GM18861 (cell line): ENCODE measurements around the gene LTK.

Source experiments
- ATAC-seq: cut with Tn5 transposase; IDR thresholded peaks from one replicate; pipeline ENCODE4 v1.9.1; 2021; ENCODE audit not compliant: unreplicated experiment

LTK gene

DNA sequence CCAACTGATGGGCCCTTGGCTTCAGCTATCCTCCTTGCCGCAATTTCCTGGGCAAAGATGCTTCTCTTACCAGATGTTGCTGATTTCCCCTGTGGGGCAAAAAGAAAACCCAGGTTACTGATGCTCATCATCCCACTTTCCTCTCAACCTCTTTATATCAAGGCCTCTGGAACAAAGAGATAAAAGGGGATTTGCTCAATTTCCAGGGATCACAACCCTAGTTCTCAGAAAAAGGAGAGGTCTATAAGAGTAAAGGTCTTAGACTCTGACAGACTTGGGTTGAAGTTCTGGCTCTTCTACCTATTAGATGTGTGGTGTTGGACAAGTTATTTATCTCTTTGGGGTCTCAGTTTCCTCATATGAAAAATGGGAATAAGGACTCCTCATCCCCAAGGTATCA, 21.9 kb upstream of the LTK start:
- no peak for ATAC-seq

DNA sequence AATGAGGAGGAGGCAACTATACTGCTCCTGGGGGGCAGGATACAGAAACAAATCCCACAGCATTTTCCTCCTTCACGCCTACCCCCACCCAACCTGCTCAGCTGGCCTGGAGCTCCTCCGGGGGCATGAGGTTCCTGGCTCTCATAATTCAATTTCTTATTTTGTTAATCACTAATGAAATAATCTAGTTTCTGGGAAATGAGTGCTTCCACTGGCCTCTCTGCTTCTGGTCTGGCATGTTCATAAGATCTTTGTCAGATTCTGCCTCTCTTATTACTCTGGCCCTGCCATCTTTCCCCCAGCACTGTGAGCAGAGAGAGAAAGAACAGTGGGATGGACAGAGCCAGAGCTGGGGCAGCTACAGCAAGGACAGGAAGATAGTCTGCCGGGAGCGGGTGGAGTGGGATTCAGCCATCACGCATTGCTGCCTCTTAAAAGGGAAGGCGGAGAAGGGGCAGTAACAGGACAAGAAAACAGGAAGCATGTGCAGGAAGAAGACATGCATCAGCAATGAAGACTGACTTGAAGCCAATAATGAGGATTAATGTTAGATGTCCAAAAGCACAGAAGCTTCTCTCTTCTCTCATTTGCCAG, 16.8 kb upstream of the LTK start:
- ATAC-seq, result no peak

DNA sequence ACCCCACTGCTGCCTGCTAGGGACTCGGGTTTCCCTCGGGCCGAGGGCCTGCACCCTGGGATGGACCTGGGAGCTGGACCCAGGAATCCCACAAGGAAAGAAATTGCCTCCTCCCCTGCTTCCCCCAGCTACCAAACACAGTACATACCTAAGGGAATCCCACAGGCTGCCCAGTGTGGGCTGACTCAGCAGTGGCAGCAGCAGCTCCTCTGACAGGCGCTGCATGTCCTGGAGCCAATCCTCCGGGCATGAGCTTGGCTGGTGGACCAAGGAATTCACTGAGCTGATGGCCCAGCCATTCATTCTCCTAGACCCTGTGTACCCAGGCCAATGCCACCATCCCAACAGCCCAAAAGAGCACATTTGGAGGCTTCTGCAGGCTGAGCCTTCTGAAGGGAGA, 9.5 kb upstream of the LTK start:
- ATAC-seq, result no peak

DNA sequence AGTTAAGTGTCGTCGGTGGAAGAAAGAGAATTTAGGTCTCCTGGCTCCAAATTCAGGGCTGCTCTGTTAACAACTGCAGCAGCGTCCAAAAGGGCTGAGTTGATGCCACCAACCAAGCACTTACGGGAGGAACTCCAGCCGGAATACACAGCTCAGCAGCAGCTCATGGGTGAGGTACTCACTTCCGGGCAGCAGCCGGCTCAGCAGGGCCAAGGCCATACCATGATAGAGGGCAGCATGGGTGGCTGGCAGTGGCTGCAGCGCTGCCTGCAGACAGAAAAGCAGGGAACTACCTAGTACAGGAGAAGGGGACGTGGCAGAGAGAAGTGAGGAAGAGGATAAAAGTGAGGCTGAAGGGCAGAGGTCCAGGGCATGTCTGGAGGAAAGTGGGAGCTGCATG, 8.0 kb upstream of the LTK start:
- ATAC-seq, result no peak

DNA sequence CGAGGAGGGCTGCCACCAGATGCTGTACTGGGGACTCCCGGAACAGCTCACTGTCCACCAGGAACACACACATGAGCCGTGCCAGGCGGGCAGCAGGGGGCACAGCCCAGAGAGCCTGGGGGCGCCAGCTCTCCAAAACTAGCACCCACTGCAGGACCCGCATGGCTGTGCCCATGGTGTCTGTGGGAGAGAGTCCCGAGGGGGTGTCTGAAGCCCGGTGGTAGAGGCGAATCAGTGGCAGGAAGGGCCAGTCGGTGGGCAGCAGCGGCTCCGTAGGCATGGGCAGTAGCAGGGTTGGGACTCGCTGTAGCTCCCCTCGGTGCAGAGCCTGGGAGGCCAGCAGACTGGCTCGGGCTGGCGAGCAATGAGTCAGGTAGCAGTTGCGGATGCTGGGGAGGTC, 7.0 kb upstream of the LTK start:
- no peak for ATAC-seq

DNA sequence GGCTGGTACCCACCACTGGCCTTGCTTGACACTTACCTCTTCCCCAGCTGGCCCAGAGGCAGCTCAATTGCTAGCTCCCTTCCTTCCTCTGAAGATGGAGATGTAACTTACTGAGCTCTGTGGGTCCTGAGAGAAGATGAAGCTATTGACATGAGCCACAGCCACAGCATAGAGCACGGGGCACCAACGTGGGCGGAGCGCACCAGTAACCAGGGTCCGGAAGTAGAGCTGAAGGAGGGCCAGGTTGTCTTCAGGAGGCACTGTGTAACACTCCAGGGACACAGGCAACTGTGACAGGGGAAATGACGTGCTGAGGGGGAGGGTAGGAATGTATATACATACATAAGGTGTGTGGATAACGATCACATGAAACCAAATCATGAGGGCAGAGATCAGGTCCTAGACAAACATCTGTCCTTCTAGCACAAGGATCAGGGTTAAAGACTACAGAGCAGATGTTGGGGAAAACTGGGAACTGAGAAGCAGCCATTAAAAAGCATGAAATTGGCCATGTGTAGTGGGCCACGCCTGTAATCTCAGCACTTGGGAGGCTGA, 4.3 kb upstream of the LTK start:
- ATAC-seq, result no peak

DNA sequence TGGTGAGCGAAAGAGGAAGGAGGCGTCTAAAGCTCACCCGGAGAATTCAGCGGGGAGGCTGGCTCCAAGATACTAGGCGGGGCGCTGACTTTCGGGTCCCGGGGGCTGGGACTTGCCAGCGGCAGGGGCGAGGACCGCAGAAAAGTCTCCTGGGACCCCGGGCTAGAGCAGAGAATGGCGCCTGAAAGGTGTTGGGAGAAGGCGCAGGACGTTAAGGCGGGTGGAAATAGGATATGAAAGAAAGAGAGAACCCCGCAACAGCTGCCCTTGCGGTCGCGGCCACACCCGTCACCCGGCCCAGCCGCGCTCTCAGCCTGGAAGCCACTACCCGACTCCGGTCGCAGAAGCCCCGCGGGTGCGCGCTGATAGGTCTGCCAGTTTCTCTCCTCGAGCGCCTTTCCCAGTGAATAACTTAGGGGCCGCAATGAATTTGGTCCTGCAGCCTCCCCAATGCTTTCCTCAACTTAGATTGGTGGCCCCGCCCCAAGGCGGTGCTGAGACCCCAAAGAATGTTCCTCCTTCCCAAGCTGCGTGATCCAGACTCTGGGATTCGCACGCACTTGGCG, 604 bp downstream of the LTK start:
- ATAC-seq, result no peak

DNA sequence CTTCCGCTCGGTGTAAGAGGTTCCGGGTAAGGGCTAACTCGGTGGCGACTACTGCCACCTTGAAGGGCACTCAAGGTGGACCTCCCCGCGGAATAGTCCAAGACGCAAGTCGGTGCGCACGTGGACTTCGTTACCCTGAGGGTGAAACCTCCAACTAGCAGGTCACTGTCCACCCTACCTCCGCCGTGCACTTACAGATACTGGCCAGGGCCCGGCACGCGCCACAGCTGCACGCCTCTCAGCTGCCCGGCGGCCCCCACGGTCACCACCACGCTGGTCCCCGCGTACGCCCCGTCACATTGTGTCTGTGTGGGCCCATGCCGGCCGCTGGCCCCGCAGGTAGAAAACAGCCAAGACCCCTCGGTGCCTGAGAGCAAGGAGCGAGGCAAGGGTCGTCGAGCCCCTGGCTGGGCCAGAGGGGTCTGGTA, 1.1 kb downstream of the LTK start:
- no peak for ATAC-seq

DNA sequence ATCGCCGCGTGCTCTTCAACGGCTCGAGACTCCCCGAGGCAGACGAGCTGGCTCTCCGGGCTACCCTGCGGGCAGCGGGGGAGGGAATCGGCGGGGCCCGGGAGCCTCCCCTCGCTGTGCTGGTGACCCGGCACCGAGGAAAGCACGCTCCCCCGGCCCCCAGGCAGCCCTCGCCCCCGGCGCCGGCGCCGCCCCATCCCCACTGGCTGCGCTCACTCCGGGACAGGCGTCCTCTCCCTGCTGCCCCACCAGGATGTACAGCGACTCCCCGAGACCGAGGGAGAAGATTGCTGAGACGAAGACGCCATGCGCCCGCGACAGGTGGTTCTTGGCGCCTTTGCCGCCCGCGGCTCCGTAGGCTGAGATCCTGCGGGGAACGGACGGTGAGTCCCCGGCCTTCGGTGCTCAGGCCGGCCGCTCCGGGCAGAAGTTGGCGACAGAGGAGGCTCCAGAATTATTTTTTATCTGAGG, 1.7 kb downstream of the LTK start:
- no peak for ATAC-seq

DNA sequence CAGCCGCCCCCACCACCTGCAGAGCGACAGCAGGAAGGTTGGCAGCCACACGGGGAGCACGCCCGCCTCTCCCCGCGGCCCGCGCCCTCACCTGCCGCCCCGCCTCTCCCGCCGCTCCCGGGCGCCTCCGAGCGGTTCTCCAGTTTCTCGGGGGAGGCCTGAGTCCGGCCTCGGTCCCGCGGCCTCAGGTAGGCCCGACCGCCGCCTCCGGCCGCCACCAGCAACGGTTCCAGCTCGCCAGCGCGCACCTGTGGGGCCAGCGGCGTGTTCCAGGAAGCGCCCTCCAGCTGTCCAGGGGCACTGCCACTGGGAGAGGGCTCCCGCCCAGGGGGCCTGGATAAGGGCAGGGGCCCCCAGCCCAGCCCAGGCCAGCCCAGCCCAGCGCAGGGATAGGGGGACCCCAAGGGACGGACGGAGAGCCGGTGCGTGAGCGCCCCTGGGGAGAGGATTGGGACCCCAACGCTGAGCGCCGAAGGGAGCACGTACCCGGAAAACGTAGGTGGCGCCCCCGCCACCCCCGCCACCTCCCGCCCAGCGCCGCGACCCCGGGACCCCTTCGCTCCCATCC, 2.2 kb downstream of the LTK start:
- no peak for ATAC-seq

DNA sequence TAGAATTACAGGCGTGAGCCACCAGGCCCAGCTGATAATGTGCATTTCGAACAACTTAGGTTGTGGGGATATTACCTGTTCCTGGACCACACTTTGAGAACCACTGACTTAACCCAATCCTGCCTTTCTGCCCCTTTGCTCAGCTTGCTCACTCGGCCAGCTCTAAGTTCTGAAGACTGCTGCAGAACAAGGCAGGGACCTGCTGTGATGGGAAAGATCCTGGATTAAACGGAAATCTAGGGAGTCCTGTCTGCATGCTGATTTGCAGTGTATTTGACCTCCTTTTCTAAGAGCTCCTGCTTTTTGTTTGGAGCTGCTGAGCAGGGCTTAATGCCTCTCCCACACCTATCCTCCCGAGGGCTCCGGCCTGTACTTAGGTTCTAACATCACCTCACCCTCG, 2.9 kb downstream of the LTK start:
- ATAC-seq, result no peak

DNA sequence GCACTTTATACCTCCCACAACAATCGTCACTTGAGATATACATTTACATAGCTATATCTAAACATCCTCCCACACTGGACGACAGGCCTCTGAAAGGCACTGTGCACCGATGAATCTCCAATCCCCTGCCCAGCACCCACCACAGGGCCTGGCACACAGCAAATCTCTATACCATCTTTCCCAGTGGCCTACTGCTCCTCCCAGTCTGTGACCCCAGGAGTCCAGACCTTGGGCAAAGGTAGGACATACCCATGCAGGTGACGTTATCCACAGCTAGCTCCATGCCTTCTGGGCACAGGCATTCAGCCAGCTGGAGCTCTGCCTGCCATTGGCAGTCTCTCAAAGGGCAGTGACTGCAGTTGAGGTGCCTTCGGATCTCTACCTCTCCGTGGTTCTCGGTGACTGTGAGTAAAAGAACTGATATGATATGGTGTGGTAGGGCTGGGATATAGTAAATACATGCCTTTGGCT, 5.8 kb downstream of the LTK start:
- no peak for ATAC-seq

DNA sequence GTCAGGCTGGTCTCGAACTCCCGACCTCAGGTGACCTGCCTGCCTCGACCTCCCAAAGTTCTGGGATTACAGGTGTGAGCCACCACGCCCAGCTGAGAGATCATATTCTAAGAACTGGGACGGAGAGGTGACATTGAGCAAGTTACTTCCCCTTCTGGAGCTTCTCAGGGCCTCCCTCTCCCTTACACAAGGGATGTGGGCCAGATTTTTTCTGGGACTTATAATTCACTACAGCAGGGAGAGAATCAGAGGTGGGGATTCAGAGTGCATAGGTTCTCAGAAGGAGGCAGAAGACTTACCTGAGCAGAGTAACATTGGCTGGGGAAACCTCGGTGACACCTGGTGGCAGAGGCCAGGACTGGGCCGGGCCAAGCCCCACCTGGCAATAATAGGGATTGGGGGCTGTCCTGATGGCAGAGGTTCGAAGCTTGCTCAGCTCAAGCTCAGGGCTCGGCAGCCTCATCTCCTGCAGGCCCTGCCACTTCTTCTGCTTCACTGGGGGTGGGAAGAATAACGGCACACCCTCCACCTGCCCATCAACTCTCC, 6.8 kb downstream of the LTK start:
- no peak for ATAC-seq

DNA sequence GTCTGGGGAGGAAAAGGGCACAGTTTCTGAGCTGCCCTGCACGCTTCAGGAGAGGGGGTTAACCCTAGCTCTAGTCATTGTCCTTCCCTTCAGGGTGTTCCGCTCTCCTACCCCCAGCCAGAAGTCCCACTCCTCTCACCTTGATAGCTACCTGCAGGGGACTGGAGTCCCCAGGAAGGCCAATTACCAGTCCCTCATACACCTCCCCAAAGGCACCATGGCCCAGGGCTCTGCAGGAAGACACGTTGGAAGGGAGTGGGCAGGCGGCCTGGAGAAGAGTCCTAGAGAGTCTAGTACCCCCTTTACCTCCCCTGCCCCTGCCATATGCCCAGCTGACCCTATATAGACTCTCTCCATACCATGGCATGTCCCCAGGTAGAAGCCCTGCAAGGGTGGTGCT, 7.9 kb downstream of the LTK start:
- no peak for ATAC-seq

DNA sequence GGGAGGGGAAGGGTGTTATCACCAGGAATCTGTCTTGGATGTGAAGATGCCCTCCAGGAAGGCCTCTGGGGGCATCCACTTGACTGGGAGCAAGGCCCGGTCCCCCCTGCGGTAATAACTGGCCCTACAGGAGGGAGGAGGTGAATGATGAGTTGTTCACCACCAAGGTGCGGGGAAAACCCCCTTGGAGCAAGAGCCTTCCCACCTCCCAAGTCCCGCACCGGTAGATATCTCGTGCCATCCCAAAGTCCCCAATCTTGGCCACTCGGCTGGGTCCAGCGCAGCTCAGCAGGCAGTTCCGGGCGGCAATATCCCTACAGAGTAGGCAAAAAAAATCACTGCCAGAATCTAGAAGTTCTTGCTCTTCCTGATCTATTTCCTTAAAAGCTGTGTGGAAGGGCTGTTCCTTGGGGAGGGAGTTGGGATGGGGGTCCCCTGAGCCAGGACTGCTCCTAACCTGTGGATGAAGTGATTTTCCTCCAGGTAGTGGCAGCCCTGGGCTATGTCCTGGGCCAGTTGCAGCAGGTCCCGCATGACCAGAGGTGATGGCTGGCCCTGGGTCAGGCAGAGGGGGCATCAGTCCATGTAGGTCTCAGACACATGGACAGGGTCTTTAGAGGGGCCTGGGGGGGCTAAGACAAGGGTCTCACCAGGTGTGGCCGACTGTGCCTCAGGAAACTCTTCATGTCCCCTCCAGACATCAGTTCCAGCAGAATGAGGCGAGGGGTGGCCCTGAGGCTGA, 8.7 kb downstream of the LTK start:
- ATAC-seq, result no peak

DNA sequence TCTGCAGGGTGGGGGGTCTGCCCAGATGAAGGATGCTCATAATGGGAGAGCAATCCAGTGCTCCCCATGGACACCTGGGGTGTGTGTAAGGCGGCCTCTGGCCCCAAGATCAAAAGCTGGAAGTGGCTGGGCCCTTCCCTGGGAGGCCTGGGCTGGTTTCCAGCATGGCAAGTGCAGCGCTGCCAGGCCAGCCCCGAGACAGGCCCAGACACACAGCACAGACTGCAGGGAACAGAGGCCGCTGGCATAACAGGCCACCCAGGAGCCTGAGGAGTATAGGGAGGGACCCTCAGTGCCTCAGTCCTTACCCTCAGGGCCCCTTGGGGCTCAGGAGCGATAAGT, 10.0 kb downstream of the LTK start:
- ATAC-seq, result no peak

DNA sequence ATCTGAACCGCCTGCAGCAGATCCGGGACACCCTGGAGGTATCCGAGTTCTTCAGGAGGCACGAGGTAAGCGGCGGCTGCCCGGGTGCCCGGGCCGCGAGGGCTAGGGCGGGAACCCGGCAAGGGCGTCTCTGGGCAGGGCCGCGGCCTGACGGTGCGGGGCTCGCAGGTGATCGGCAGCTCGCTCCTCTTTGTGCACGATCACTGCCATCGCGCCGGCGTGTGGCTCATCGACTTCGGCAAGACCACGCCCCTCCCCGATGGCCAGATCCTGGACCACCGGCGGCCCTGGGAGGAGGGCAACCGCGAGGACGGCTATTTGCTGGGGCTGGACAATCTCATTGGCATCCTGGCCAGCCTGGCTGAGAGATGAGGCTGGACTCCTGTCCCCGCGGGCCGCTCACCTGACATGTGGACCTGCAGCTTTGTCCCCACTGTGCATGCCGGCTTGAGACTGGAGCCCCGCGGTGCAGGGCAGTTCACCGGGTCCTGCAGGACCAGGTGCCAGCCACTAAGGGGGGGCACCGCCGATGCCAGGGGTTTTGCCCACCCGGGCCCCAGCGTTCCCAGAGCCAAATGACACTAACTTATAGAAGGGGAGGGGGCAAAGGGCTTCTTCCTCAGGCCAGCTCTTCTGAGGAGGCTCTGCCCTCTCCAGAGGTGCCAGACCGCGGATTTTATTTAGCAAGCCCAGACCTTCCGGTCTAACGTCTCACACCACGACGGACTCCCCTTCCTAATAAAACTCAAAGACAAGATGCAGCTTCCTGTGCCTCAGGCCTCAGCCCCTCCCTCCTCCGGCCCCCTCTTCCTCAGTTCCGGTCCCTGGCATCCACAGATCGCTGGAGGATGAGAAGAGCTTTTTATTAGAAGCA, 10.6 kb downstream of the LTK start:
- no peak for ATAC-seq

DNA sequence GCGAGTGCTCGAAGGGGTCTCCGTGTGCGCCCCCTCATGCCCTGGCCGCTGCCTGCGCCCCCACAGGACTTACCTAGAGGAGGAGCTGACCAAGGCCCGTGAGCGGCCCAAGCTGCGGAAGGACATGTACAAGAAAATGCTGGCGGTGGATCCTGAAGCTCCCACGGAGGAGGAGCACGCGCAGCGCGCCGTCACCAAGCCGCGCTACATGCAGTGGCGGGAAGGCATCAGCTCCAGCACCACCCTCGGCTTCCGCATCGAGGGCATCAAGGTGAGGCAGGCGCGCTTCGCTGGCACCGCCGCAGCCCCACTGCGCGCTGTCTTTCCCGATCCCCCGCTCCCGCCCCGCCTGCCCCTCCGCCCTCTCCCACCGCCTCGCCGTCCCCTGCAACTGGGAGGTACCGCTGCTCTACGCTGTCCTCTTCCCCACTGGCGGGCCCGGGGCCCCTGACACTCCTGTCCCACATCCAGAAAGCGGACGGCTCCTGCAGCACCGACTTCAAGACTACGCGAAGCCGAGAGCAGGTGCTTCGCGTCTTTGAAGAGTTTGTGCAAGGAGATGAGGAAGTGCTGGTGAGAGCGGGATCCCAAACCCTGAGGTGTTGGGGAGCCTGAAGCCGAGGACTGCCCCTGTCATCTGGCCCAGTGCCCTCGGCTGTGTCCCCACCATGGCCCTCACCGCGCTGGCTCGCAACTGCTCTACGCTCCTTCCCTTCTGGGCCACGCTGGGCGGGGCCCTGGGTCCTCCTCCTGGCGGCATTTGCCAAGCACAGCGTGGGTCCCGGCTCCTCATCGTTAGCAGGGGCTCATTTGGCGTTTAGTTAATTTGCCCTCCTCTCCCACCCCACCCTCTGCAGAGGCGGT, 11.5 kb downstream of the LTK start:
- no peak for ATAC-seq

DNA sequence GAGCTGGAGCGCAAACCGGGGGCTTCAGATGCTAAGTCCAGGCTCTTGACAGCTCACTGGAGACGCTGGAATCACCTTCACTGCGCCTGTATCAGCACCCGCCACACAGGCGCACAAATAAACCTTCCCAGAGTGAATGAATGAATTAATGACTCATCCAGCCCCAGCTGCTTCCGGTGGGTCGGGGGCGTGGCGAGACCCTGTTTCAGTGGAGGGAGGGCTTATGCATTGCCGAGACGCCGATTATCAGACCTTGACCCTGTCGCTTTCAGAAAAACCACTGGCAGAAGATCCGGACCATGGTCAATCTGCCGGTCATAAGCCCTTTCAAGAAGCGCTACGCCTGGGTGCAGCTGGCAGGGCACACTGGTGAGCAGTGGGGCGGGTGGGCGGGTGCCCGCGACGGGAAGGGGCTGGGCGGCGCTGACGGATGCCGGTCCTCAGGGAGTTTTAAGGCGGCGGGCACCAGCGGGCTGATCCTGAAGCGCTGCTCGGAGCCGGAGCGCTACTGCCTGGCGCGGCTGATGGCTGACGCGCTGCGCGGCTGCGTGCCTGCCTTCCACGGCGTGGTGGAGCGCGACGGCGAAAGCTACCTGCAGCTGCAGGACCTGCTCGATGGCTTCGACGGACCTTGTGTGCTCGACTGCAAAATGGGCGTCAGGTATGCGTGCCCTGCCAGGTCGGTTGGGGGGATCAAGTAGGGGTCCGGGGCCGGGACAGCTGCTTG, 12.3 kb downstream of the LTK start:
- no peak for ATAC-seq
